ENCODE results near the gene RHBDD1.

DNA sequence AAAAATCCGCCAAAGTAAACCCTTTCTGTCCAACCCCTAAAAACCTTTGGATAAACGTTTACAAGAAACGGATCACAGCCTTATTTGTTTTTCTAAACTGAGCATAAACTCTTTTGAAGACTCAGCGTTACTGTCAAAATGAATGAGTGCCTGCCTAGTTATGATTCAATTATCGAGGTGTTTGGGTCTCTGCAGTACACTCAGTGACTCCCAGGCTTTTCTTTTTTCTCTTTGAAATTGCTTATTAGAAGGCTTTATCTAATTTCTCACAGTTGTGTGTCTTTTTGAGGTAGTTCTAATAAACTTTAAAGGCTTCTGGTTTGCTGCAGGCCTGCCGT lies 663 bp downstream of the RHBDD1 start:
- TF ChIP-seq, protein P1, sequence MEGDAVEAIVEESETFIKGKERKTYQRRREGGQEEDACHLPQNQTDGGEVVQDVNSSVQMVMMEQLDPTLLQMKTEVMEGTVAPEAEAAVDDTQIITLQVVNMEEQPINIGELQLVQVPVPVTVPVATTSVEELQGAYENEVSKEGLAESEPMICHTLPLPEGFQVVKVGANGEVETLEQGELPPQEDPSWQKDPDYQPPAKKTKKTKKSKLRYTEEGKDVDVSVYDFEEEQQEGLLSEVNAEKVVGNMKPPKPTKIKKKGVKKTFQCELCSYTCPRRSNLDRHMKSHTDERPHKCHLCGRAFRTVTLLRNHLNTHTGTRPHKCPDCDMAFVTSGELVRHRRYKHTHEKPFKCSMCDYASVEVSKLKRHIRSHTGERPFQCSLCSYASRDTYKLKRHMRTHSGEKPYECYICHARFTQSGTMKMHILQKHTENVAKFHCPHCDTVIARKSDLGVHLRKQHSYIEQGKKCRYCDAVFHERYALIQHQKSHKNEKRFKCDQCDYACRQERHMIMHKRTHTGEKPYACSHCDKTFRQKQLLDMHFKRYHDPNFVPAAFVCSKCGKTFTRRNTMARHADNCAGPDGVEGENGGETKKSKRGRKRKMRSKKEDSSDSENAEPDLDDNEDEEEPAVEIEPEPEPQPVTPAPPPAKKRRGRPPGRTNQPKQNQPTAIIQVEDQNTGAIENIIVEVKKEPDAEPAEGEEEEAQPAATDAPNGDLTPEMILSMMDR (conservative IDR thresholded peaks at IDR 0.05; ENCODE audit: low read length): no peak
- no peak for TF ChIP-seq EZH2phosphoT487 (IDR thresholded peaks at IDR 0.05; ENCODE audit: borderline replicate concordance)
